Neural cell (in vitro differentiated cells): Measurements from ENCODE around the gene NKAIN4. TPM values are rescaled to one million over a fixed set of nuclear protein-coding genes. Genes with fewer than 3 reads are reported as not detected.

Source experiments
- H2AFZ ChIP-seq: fragments of 200-600, 300-800 bp; sonication (generic), shearing (Covaris generic); 2 replicates; pipeline ENCODE4 v1.6.0; 2014; ENCODE audit warnings: low read depth, mild to moderate bottlenecking, antibody characterized with exemption, low read length, moderate library complexity
- H3F3A ChIP-seq: fragments of 200-600 bp; shearing (Covaris generic); 2 replicates; pipeline ENCODE4 v1.6.1; 2016; ENCODE audit warnings: mild to moderate bottlenecking, moderate library complexity, mixed read lengths, antibody characterized with exemption, low read length; ENCODE audit not compliant: insufficient read depth, poor library complexity, severe bottlenecking
- H3K27ac ChIP-seq: fragments of 200-600, 300-800 bp; sonication (generic), shearing (Covaris generic); 2 replicates; pipeline ENCODE4 v1.5.1; 2014; ENCODE audit warnings: mild to moderate bottlenecking, low read length, moderate library complexity
- H3K27me3 ChIP-seq: fragments of 300-800, 200-600 bp; sonication (generic), shearing (Covaris generic); 2 replicates; pipeline ENCODE4 v1.6.0; 2014; ENCODE audit warnings: mild to moderate bottlenecking, low read depth, low read length, moderate library complexity; ENCODE audit not compliant: insufficient read depth
- H3K36me3 ChIP-seq: fragments of 300-800, 200-600 bp; sonication (generic), shearing (Covaris generic); 2 replicates; pipeline ENCODE4 v1.5.1; 2014; ENCODE audit warnings: mild to moderate bottlenecking, antibody characterized with exemption, low read length, moderate library complexity; ENCODE audit not compliant: insufficient read depth
- H3K4me2 ChIP-seq: fragments of 300-800, 200-600 bp; sonication (generic), shearing (Covaris generic); 2 replicates; pipeline ENCODE4 v1.6.0; 2014; ENCODE audit warnings: mild to moderate bottlenecking, low read length
- H3K4me3 ChIP-seq: fragments of 300-800, 200-600 bp; sonication (generic), shearing (Covaris generic); 2 replicates; pipeline ENCODE4 v1.5.1; 2014; ENCODE audit warnings: mild to moderate bottlenecking, low read length, moderate library complexity
- H3K79me2 ChIP-seq: fragments of 200-600 bp; shearing (Covaris generic); replicated peaks from 2 replicates; pipeline ENCODE4 v1.6.0; 2014; ENCODE audit warnings: mild to moderate bottlenecking, low read length, moderate library complexity; ENCODE audit not compliant: insufficient read depth
- H3K9ac ChIP-seq: fragments of 300-800, 200-600 bp; sonication (generic), shearing (Covaris generic); 2 replicates; pipeline ENCODE4 v1.6.1; 2016; ENCODE audit warnings: mild to moderate bottlenecking, low read length, mixed read lengths
- H3K9me2 ChIP-seq: fragments of 200-600 bp; shearing (Covaris generic); 2 replicates; pipeline ENCODE4 v1.6.1; 2016; ENCODE audit warnings: mild to moderate bottlenecking, low read length, mixed read lengths; ENCODE audit not compliant: insufficient read depth
- H3K9me3 ChIP-seq: fragments of 200-600, 300-800 bp; sonication (generic), shearing (Covaris generic); 2 replicates; pipeline ENCODE4 v1.6.1; 2016; ENCODE audit warnings: mild to moderate bottlenecking, mixed run types, low read length, moderate library complexity, mixed read lengths
- H4K20me1 ChIP-seq: fragments of 200-600 bp; shearing (Covaris generic); 2 replicates; pipeline ENCODE4 v1.6.1; 2016; ENCODE audit warnings: mild to moderate bottlenecking, mixed run types; ENCODE audit not compliant: insufficient read depth
- CTCF ChIP-seq: fragments of 450-650 bp; IDR thresholded peaks from 2 replicates; pipeline ENCODE4 v1.5.1; 2014; ENCODE audit warnings: antibody characterized with exemption, mild to moderate bottlenecking, moderate library complexity; ENCODE audit not compliant: poor library complexity, severe bottlenecking
- EP300 ChIP-seq: fragments of 450-650 bp; conservative IDR thresholded peaks from 2 replicates; pipeline ENCODE4 v1.6.1; 2014; ENCODE audit warnings: antibody characterized with exemption, mild to moderate bottlenecking, moderate library complexity; ENCODE audit not compliant: poor library complexity, severe bottlenecking
- EZH2 ChIP-seq: fragments of 200-600, 300-800 bp; shearing (Covaris generic), sonication (generic); IDR thresholded peaks from 2 replicates; pipeline ENCODE4 v1.6.1; 2014; ENCODE audit warnings: antibody characterized with exemption, low read length, borderline replicate concordance, mild to moderate bottlenecking; ENCODE audit not compliant: insufficient read depth, poor library complexity, severe bottlenecking
- MXI1 ChIP-seq: fragments of 450-650 bp; conservative IDR thresholded peaks from 2 replicates; pipeline ENCODE4 v1.6.1; 2014; ENCODE audit warnings: antibody characterized with exemption, mild to moderate bottlenecking; ENCODE audit not compliant: poor library complexity, severe bottlenecking
- POLR2AphosphoS5 ChIP-seq: IDR thresholded peaks from 2 replicates; pipeline ENCODE4 v1.6.1; 2012
- RAD21 ChIP-seq: fragments of 450-650 bp; conservative IDR thresholded peaks from 2 replicates; pipeline ENCODE4 v1.6.1; 2014; ENCODE audit warnings: antibody characterized with exemption, mild to moderate bottlenecking, moderate library complexity
- REST ChIP-seq: IDR thresholded peaks from 2 replicates; pipeline ENCODE4 v1.6.1; 2012; ENCODE audit warnings: borderline replicate concordance
- SMC3 ChIP-seq: fragments of 450-650 bp; conservative IDR thresholded peaks from 2 replicates; pipeline ENCODE4 v1.6.1; 2014; ENCODE audit warnings: antibody characterized with exemption, mild to moderate bottlenecking, moderate library complexity; ENCODE audit not compliant: poor library complexity
- TAF1 ChIP-seq: IDR thresholded peaks from 2 replicates; pipeline ENCODE4 v1.6.1; 2012; ENCODE audit warnings: low read depth
- polyA plus RNA-seq: library from polyadenylated mRNA; depleted of rRNA; stranded (reverse); fragments of >200 nt; gene quantifications from 2 replicates; pipeline ENCODE4 v1.2.3, GENCODE V29; 2014

NKAIN4 gene
- polyA plus RNA-seq, 1 donor from 2014 or later = 11.2 TPM

- Histone ChIP-seq H2AFZ (no peak overlapping the region), H3K79me2 (no peaks in the 10 kb centered on the region), H3K9me3 (no peaks in the 10 kb centered on the region), H3K9ac (no peak overlapping the region), H3K27me3 (no peaks in the 10 kb centered on the region), H4K20me1 (no peaks in the 10 kb centered on the region), H3K4me3 (no peak overlapping the region), H3K4me2 (no peak overlapping the region), H3F3A (no peaks in the 10 kb centered on the region), H3K9me2 (no peaks in the 10 kb centered on the region), H3K36me3 (no peaks in the 10 kb centered on the region), H3K27ac (no peak overlapping the region)
- TF ChIP-seq MXI1 = no peak
- no peak for TF ChIP-seq EP300
- no peak for TF ChIP-seq TAF1
- no peak for TF ChIP-seq RAD21
- no peak for TF ChIP-seq SMC3
- no peak for TF ChIP-seq POLR2AphosphoS5
- no peak for TF ChIP-seq EZH2
- no peak for TF ChIP-seq CTCF
- TF ChIP-seq REST = no peak
Observed at GRCh38 chr20:63265891-63266515, 11.7 kb upstream of the NKAIN4 start.

- no peaks in the 10 kb centered on the region for H3K9me3 ChIP-seq
- H4K20me1 ChIP-seq = no peaks in the 10 kb centered on the region
- no peaks in the 10 kb centered on the region for H3K27me3 ChIP-seq
- no peaks in the 10 kb centered on the region for H3K9me2 ChIP-seq
- no peak overlapping the region for H3K9ac ChIP-seq
- H2AFZ ChIP-seq = no peak overlapping the region
- no peaks in the 10 kb centered on the region for H3K36me3 ChIP-seq
- no peak overlapping the region for H3K4me2 ChIP-seq
- no peaks in the 10 kb centered on the region for H3F3A ChIP-seq
- no peak for TF ChIP-seq EZH2
- no peak for TF ChIP-seq RAD21
- no peak for TF ChIP-seq MXI1
- TF ChIP-seq REST = no peak
- TF ChIP-seq TAF1 = no peak
- no peak for TF ChIP-seq SMC3
- TF ChIP-seq POLR2AphosphoS5 = no peak
- no peak for TF ChIP-seq EP300
- TF ChIP-seq CTCF = no peak
- no peaks in the 10 kb centered on the region for H3K79me2 ChIP-seq
- H3K27ac ChIP-seq = no peak overlapping the region
- no peak overlapping the region for H3K4me3 ChIP-seq
Observed at GRCh38 chr20:63264519-63264918, 10.3 kb upstream of the NKAIN4 start.
